ENCODE results near the gene LRP3. TPM values are rescaled to one million over a fixed set of nuclear protein-coding genes. Genes with fewer than 3 reads are reported as not detected.

The LRP3 gene
- polyA plus RNA-seq, 1 of the 3 experiments (the other 2 are of a cell fraction): 8.2 TPM

GRCh38 chr19:33255781-33256180 lies 61.7 kb downstream of the LRP3 start:
- no peak overlapping the region for H3K27ac ChIP-seq (ENCODE audit: low read depth in 2 of 2, low read length in 1 of 2)
- POLR2A ChIA-PET: no interaction called here

More at GRCh38 chr19:33255781-33256180, 61.7 kb downstream of the LRP3 start:
- WGBS (ENCODE audit: low lambda C conversion rate): 37% methylated on average over 4 of the region's 7 CpGs
- Histone ChIP-seq H2AFZ (ENCODE audit: low read depth) (no peak overlapping the region), H3K4me2 (no peak overlapping the region), H3K36me3 (replicated peaks in 1 of 2; ENCODE audit: control insufficient read depth in 1 of 2, insufficient read depth in 2 of 2, low read length in 1 of 2) (no peaks in the 10 kb centered on the region), H3K27me3 (ENCODE audit: insufficient read depth) (no peaks in the 10 kb centered on the region), H3K9me2 (no peaks in the 10 kb centered on the region), H3K4me1 (ENCODE audit: control insufficient read depth in 1 of 2, insufficient read depth in 2 of 2, low read depth in 1 of 2, low read length in 1 of 2) (peaks cover 0 to 4% of the 10 kb centered on the region in 2 experiments; a peak in 1 of 4 replicates), H3K4me3 (ENCODE audit: low read depth in 2 of 2, low read length in 1 of 2) (no peak overlapping the region), H3K79me2 (ENCODE audit: insufficient read depth) (no peaks in the 10 kb centered on the region), H3F3A (replicated peaks; ENCODE audit: insufficient read depth) (no peaks in the 10 kb centered on the region), H3K9ac (no peak overlapping the region), H3K9me3 (no peaks in the 10 kb centered on the region), H4K20me1 (ENCODE audit: insufficient read depth) (no peaks in the 10 kb centered on the region)
- TF ChIP-seq TEAD4 (IDR thresholded peaks at IDR 0.05; ENCODE audit: borderline replicate concordance, insufficient read depth): no peak
- no peak for TF ChIP-seq MXI1 (IDR thresholded peaks at IDR 0.05; ENCODE audit: low read depth, low read length)
- TF ChIP-seq MEF2A (IDR thresholded peaks at IDR 0.05; ENCODE audit: borderline replicate concordance, low read depth): no peak
- no peak for TF ChIP-seq REST (IDR thresholded peaks at IDR 0.05; ENCODE audit: low read depth, low read length)
- TF ChIP-seq EZH2phosphoT487 (IDR thresholded peaks at IDR 0.05; ENCODE audit: borderline replicate concordance, low read depth): no peak
- no peak for TF ChIP-seq GATA2 (CRISPR knock-in tag; IDR thresholded peaks at IDR 0.05)
- no peak for TF ChIP-seq POLR2AphosphoS5 (IDR thresholded peaks at IDR 0.05; ENCODE audit: low read depth, low read length)
- TF ChIP-seq MAX (IDR thresholded peaks at IDR 0.05; ENCODE audit: low read depth): no peak
- TF ChIP-seq NRF1 (IDR thresholded peaks at IDR 0.05; ENCODE audit: low read depth, low read length): no peak
- no peak for TF ChIP-seq TCF12 (IDR thresholded peaks at IDR 0.05)
- TF ChIP-seq USF2 (IDR thresholded peaks at IDR 0.05; ENCODE audit: borderline replicate concordance, low read depth, low read length): no peak
- no peak for TF ChIP-seq GABPA (IDR thresholded peaks at IDR 0.05; ENCODE audit: low read depth)
- no peak for TF ChIP-seq NFIC (IDR thresholded peaks at IDR 0.05; ENCODE audit: borderline replicate concordance)
- TF ChIP-seq CHD2 (IDR thresholded peaks at IDR 0.05; ENCODE audit: low read length, partially characterized antibody): no peak
- no peak for DNase-seq
- CTCF ChIA-PET: interaction anchor here (0.8 to 2.0 kb wide), 5 partner anchors 10 to 151 kb away, joined by 3 to 11 read pairs (median 4); no protein-coding TSS in a partner anchor

All from SK-N-SH (cell line).